WTC11 (cell line): ENCODE measurements around the gene KLHL25. TPM values are rescaled to one million over a fixed set of nuclear protein-coding genes. Genes with fewer than 3 reads are reported as not detected.

Experiments
- ATAC-seq: fragments of 200-7000 bp; cut with Tn5 transposase; 2 replicates; pipeline ENCODE4 v1.10.0; 2021; ENCODE audit warnings: mild to moderate bottlenecking, moderate library complexity
- CTCF ChIA-PET: fragments of 300-600 bp; sonication (Branson Sonifier 250); formaldehyde crosslinking; loops from one replicate; lab custom pipeline; 2021; ENCODE audit warnings: antibody characterized with exemption; lab: Charles Lee
- POLR2A ChIA-PET: fragments of 350-600 bp; sonication (Branson Sonifier 250); formaldehyde crosslinking; loops from one replicate; lab custom pipeline; 2021; ENCODE audit warnings: antibody characterized with exemption; lab: Charles Lee
- DNase-seq: peaks from one replicate; pipeline ENCODE4 v3.0.0; 2021; ENCODE audit warnings: low spot score
- H3K27ac Mint-ChIP-seq: 2 replicates; pipeline ENCODE4 v1.8.0; 2021; ENCODE audit warnings: mixed read lengths
- H3K27me3 Mint-ChIP-seq: 2 replicates; pipeline ENCODE4 v1.8.0; 2021; ENCODE audit warnings: low read depth, mild to moderate bottlenecking, moderate library complexity, mixed read lengths
- H3K36me3 Mint-ChIP-seq: 2 replicates; pipeline ENCODE4 v1.8.0; 2021; ENCODE audit warnings: mixed read lengths
- H3K4me1 Mint-ChIP-seq: 2 replicates; pipeline ENCODE4 v1.8.0; 2022; ENCODE audit warnings: mixed read lengths
- H3K4me3 Mint-ChIP-seq: 2 replicates; pipeline ENCODE4 v1.8.0; 2021; ENCODE audit warnings: mild to moderate bottlenecking, moderate library complexity, mixed read lengths
- H3K9me3 Mint-ChIP-seq: 2 replicates; pipeline ENCODE4 v1.8.0; 2021; ENCODE audit warnings: mixed read lengths
- CREB1 ChIP-seq: sonication (generic); formaldehyde crosslinking; IDR thresholded peaks from 2 replicates; pipeline ENCODE4 v1.8.0; 2023; ENCODE audit warnings: mild to moderate bottlenecking, missing genetic modification reagents
- CTCF ChIP-seq: fragments of 200-600 bp; IDR thresholded peaks from 2 replicates; pipeline ENCODE4 v1.8.0; 2022; ENCODE audit warnings: antibody characterized with exemption
- ELF4 ChIP-seq: sonication (generic); formaldehyde crosslinking; IDR thresholded peaks from 2 replicates; pipeline ENCODE4 v1.8.1; 2022; ENCODE audit warnings: low read depth, mild to moderate bottlenecking, moderate library complexity, missing genetic modification reagents
- FOXJ3 ChIP-seq: sonication (generic); formaldehyde crosslinking; IDR thresholded peaks from 2 replicates; pipeline ENCODE4 v1.9.0; 2021; ENCODE audit warnings: missing genetic modification reagents, mild to moderate bottlenecking, borderline replicate concordance
- FOXK1 ChIP-seq: sonication (generic); formaldehyde crosslinking; IDR thresholded peaks from 2 replicates; pipeline ENCODE4 v1.8.0; 2022; ENCODE audit warnings: mild to moderate bottlenecking, moderate library complexity, missing genetic modification reagents
- GABPB1 ChIP-seq: sonication (generic); formaldehyde crosslinking; IDR thresholded peaks from 2 replicates; pipeline ENCODE4 v1.8.1; 2023; ENCODE audit warnings: mild to moderate bottlenecking, missing genetic modification reagents
- IRF1 ChIP-seq: sonication (generic); formaldehyde crosslinking; IDR thresholded peaks from 2 replicates; pipeline ENCODE4 v1.8.0; 2023; ENCODE audit warnings: missing genetic modification reagents
- MAX ChIP-seq: sonication (generic); formaldehyde crosslinking; IDR thresholded peaks from 2 replicates; pipeline ENCODE4 v1.8.0; 2022; ENCODE audit warnings: mild to moderate bottlenecking, missing genetic modification reagents
- MYBL2 ChIP-seq: sonication (generic); formaldehyde crosslinking; IDR thresholded peaks from 2 replicates; pipeline ENCODE4 v1.8.1; 2023; ENCODE audit warnings: mild to moderate bottlenecking, moderate library complexity, missing genetic modification reagents
- NFYB ChIP-seq: sonication (generic); formaldehyde crosslinking; conservative IDR thresholded peaks from 2 replicates; pipeline ENCODE4 v1.8.0; 2022; ENCODE audit warnings: low read depth, missing genetic modification reagents
- NR1H2 ChIP-seq: sonication (generic); formaldehyde crosslinking; IDR thresholded peaks from 2 replicates; pipeline ENCODE4 v1.9.0; 2021; ENCODE audit warnings: mild to moderate bottlenecking, moderate library complexity, missing genetic modification reagents
- OVOL2 ChIP-seq: fragments of 250-450 bp; sonication (Bioruptor Pico); IDR thresholded peaks from 2 replicates; pipeline ENCODE4 v1.9.0; 2021; ENCODE audit warnings: mild to moderate bottlenecking, borderline replicate concordance
- SOX15 ChIP-seq: fragments of 250-450 bp; sonication (Bioruptor Pico); IDR thresholded peaks from 2 replicates; pipeline ENCODE4 v1.9.0; 2021; ENCODE audit warnings: mild to moderate bottlenecking
- SP1 ChIP-seq: sonication (generic); formaldehyde crosslinking; conservative IDR thresholded peaks from 2 replicates; pipeline ENCODE4 v1.8.1; 2022; ENCODE audit warnings: missing genetic modification reagents
- TEAD4 ChIP-seq: sonication (generic); formaldehyde crosslinking; IDR thresholded peaks from 2 replicates; pipeline ENCODE4 v1.8.0; 2022; ENCODE audit warnings: mild to moderate bottlenecking, missing genetic modification reagents
- TP53 ChIP-seq: sonication (generic); formaldehyde crosslinking; IDR thresholded peaks from 2 replicates; pipeline ENCODE4 v1.8.1; 2023; ENCODE audit warnings: mild to moderate bottlenecking, missing genetic modification reagents
- USF2 ChIP-seq: sonication (generic); formaldehyde crosslinking; IDR thresholded peaks from 2 replicates; pipeline ENCODE4 v1.8.1; 2023; ENCODE audit warnings: mild to moderate bottlenecking, missing genetic modification reagents, moderate library complexity
- ZNF416 ChIP-seq: fragments of 250-450 bp; sonication (Bioruptor Pico); IDR thresholded peaks from 2 replicates; pipeline ENCODE4 v1.9.0; 2021; ENCODE audit warnings: mild to moderate bottlenecking, inconsistent platforms
- ZNF532 ChIP-seq: fragments of 250-450 bp; sonication (Bioruptor Pico); IDR thresholded peaks from 2 replicates; pipeline ENCODE4 v1.9.0; 2021; ENCODE audit warnings: mild to moderate bottlenecking, borderline replicate concordance
- total RNA-seq: library from RNA; stranded (reverse); gene quantifications from 3 replicates; pipeline ENCODE4 v1.2.3, GENCODE V29; 2021
- TF ChIP-seq, protein P1 (sequence below): sonication (generic); formaldehyde crosslinking; IDR thresholded peaks from 2 replicates; pipeline ENCODE4 v1.8.1; 2023; ENCODE audit warnings: mild to moderate bottlenecking, missing genetic modification reagents
- TF ChIP-seq, protein P2 (sequence below): fragments of 250-450 bp; sonication (Bioruptor Pico); IDR thresholded peaks from 2 replicates; pipeline ENCODE4 v1.9.0; 2021; ENCODE audit warnings: mild to moderate bottlenecking

The KLHL25 gene
- total RNA-seq, 1 experiment from 2014 or later: 14.1 TPM

GRCh38 chr15:85778107-85778776 is 16.5 kb downstream of the KLHL25 start:
- TF ChIP-seq USF2 (CRISPR knock-in tag) (no peak), SP1 (CRISPR knock-in tag) (no peak), NFYB (CRISPR knock-in tag) (no peak), OVOL2 (no peak), ZNF532 (no peak), MAX (CRISPR knock-in tag) (no peak)
- no peak for ATAC-seq
- DNase-seq: no peak
- CTCF ChIA-PET: interaction anchor here (0.8 to 1.5 kb wide), 3 partner anchors 9 to 447 kb away, joined by 3 to 4 read pairs (median 3); no protein-coding TSS in a partner anchor
- Mint-ChIP-seq H3K9me3 (no peaks in the 10 kb centered on the region), H3K4me3 (no peak overlapping the region), H3K36me3 (no peaks in the 10 kb centered on the region), H3K4me1 (peaks cover 41% of the 10 kb centered on the region), H3K27me3 (no peaks in the 10 kb centered on the region), H3K27ac (peak overlapping the region; percentile 13; the same call in 1 of the 2 replicates)
- POLR2A ChIA-PET: interaction anchor here (1.5 kb wide), 1 partner anchor 12 kb away, joined by 3 read pairs; no protein-coding TSS in a partner anchor

DNA sequence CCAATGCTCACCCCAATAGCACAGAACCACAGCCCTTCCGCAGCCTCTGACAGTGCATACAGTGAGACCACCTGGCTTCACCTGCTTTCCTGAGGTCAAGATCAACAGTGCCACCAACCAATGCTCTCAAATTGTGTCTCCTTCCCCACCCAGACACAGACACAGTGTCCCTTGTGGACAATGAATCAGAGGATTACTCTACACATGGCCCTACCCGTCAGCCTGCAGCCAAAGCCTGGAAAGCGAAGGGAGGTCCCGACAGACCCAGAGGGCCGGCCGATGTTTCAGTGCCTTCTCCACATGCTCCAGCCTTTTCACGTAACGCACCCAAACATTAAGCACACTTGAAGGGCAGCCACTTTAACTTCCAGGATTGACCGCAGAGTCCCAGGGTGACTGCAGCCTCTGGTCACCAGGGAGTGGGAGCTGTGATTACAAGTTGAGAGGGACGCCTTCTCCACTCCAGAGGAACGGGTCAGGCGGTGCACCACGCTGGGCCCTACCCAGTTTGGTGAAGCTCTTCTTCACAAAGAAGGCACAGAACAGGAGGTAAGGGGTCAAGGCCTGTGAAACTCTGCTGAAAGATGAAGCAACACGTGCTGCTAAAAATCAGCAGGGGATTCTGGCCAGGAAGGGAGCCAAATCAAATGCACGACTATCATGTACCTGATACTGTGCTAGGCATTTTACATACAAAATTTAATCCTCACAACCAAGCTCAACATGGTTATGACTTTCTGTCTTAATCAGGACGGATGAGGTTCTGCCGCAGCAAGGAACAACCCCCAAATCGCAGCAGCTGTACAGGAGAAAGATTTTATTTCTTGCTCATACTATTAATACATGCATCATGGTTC is 17.2 kb downstream of the KLHL25 start:
- no peak overlapping the region for H3K4me3 Mint-ChIP-seq
- no peaks in the 10 kb centered on the region for H3K36me3 Mint-ChIP-seq
- ChIA-PET CTCF (interaction anchor here (1.5 kb wide), 1 partner anchor 9 kb away, joined by 4 read pairs; no protein-coding TSS in a partner anchor), POLR2A (no interaction called here)
- H3K27ac Mint-ChIP-seq: peak overlapping the region; percentile 18
- H3K9me3 Mint-ChIP-seq: no peaks in the 10 kb centered on the region
- H3K4me1 Mint-ChIP-seq: peaks cover 44% of the 10 kb centered on the region
- no peaks in the 10 kb centered on the region for H3K27me3 Mint-ChIP-seq
- TF ChIP-seq MYBL2: no peak
- TF ChIP-seq CREB1 (CRISPR knock-in tag): no peak
- TF ChIP-seq FOXK1 (CRISPR knock-in tag): no peak
- no peak for TF ChIP-seq GABPB1 (CRISPR knock-in tag)
- 0 out of 2 replicates have a peak, but pooled peaks have one; percentile 5 for TF ChIP-seq TP53 (CRISPR knock-in tag)
- no peak for DNase-seq
- no peak for ATAC-seq

- Mint-ChIP-seq H3K27me3 (no peaks in the 10 kb centered on the region), H3K36me3 (peaks cover 5% of the 10 kb centered on the region; the same call in 1 of the 2 replicates), H3K4me1 (peaks cover 31% of the 10 kb centered on the region), H3K27ac (peak overlapping the region; percentile 54; the same call in 1 of the 2 replicates), H3K4me3 (no peak overlapping the region), H3K9me3 (no peaks in the 10 kb centered on the region)
- DNase-seq: no peak
- ATAC-seq: no peak
- ChIA-PET CTCF (interaction anchor here (0.8 to 1.1 kb wide), 2 partner anchors 11 to 22 kb away, joined by 5 to 6 read pairs; no protein-coding TSS in a partner anchor), POLR2A (no interaction called here)
- TF ChIP-seq FOXJ3 (CRISPR knock-in tag): no peak
- TF ChIP-seq ELF4 (CRISPR knock-in tag): no peak
- no peak for TF ChIP-seq NR1H2 (CRISPR knock-in tag)
- TF ChIP-seq IRF1 (CRISPR knock-in tag): no peak
- no peak for TF ChIP-seq CTCF
- TF ChIP-seq TEAD4 (CRISPR knock-in tag): no peak
- TF ChIP-seq ZNF416: no peak
- TF ChIP-seq, protein P1, sequence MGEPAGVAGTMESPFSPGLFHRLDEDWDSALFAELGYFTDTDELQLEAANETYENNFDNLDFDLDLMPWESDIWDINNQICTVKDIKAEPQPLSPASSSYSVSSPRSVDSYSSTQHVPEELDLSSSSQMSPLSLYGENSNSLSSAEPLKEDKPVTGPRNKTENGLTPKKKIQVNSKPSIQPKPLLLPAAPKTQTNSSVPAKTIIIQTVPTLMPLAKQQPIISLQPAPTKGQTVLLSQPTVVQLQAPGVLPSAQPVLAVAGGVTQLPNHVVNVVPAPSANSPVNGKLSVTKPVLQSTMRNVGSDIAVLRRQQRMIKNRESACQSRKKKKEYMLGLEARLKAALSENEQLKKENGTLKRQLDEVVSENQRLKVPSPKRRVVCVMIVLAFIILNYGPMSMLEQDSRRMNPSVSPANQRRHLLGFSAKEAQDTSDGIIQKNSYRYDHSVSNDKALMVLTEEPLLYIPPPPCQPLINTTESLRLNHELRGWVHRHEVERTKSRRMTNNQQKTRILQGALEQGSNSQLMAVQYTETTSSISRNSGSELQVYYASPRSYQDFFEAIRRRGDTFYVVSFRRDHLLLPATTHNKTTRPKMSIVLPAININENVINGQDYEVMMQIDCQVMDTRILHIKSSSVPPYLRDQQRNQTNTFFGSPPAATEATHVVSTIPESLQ (CRISPR knock-in tag): no peak
- TF ChIP-seq, protein P2, sequence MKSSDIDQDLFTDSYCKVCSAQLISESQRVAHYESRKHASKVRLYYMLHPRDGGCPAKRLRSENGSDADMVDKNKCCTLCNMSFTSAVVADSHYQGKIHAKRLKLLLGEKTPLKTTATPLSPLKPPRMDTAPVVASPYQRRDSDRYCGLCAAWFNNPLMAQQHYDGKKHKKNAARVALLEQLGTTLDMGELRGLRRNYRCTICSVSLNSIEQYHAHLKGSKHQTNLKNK: no peak
- TF ChIP-seq SOX15: no peak
These were observed 20.8 kb downstream of the KLHL25 start for GRCh38 chr15:85773970-85774369.
